GM23248 (cell line): ENCODE data around the gene JOSD2. TPM values are rescaled to one million over a fixed set of nuclear protein-coding genes. Genes with fewer than 3 reads are reported as not detected.
A peak's percentile ranks its signal among the peaks of the same experiment; 100 is the strongest.

Experiments used
- DNase-seq: peaks from one replicate; pipeline ENCODE4 v3.0.0-alpha.2; 2015
- H2AFZ ChIP-seq: fragments of 200-600 bp; sonication (generic); 2 replicates; pipeline ENCODE4 v1.6.1; 2016; ENCODE audit warnings: antibody characterized with exemption
- H3F3A ChIP-seq: fragments of 200-600 bp; sonication (generic); 2 replicates; pipeline ENCODE4 v1.6.1; 2016; ENCODE audit warnings: mild to moderate bottlenecking, antibody characterized with exemption, mixed run types; ENCODE audit not compliant: insufficient read depth
- H3K27ac ChIP-seq: fragments of 200-600 bp; sonication (generic); 2 replicates; pipeline ENCODE4 v1.5.1; 2016; ENCODE audit warnings: mild to moderate bottlenecking
- H3K27me3 ChIP-seq: fragments of 200-600 bp; sonication (generic); replicated peaks from 2 replicates; pipeline ENCODE4 v1.6.1; 2016; ENCODE audit warnings: mild to moderate bottlenecking; ENCODE audit not compliant: insufficient read depth
- H3K36me3 ChIP-seq: fragments of 200-600 bp; sonication (generic); 2 replicates; pipeline ENCODE4 v1.6.1; 2016; ENCODE audit warnings: low read depth, mild to moderate bottlenecking
- H3K4me1 ChIP-seq: fragments of 200-600 bp; sonication (generic); 2 replicates; pipeline ENCODE4 v1.6.1; 2016; ENCODE audit warnings: mild to moderate bottlenecking; ENCODE audit not compliant: insufficient read depth
- H3K4me2 ChIP-seq: fragments of 200-600 bp; sonication (generic); one replicate; pipeline ENCODE4 v1.6.1; 2016; ENCODE audit warnings: mild to moderate bottlenecking; ENCODE audit not compliant: unreplicated experiment
- H3K4me3 ChIP-seq: fragments of 200-600 bp; sonication (generic); 2 replicates; pipeline ENCODE4 v1.5.1; 2016; ENCODE audit warnings: mild to moderate bottlenecking
- H3K79me2 ChIP-seq: fragments of 200-600 bp; sonication (generic); 2 replicates; pipeline ENCODE4 v1.6.1; 2016; ENCODE audit warnings: mild to moderate bottlenecking; ENCODE audit not compliant: insufficient read depth
- H3K9ac ChIP-seq: fragments of 200-600 bp; sonication (generic); 2 replicates; pipeline ENCODE4 v1.6.1; 2016; ENCODE audit warnings: mild to moderate bottlenecking
- H3K9me2 ChIP-seq: fragments of 200-600 bp; sonication (generic); 2 replicates; pipeline ENCODE4 v1.6.1; 2016; ENCODE audit warnings: mixed run types, mild to moderate bottlenecking, moderate library complexity; ENCODE audit not compliant: insufficient read depth
- H3K9me3 ChIP-seq: fragments of 200-600 bp; sonication (generic); one replicate; pipeline ENCODE4 v1.6.1; 2017; ENCODE audit warnings: low read depth
- H4K20me1 ChIP-seq: fragments of 200-600 bp; sonication (generic); 2 replicates; pipeline ENCODE4 v1.6.0; 2016; ENCODE audit not compliant: insufficient read depth
- EZH2 ChIP-seq: fragments of 200-600 bp; sonication (generic); IDR thresholded peaks from 2 replicates; pipeline ENCODE4 v1.6.1; 2018; ENCODE audit warnings: antibody characterized with exemption, mild to moderate bottlenecking; ENCODE audit not compliant: insufficient read depth, poor library complexity, severe bottlenecking
- EZH2phosphoT487 ChIP-seq: fragments of 200-600 bp; sonication (generic); IDR thresholded peaks from 2 replicates; pipeline ENCODE4 v1.6.1; 2018; ENCODE audit warnings: antibody characterized with exemption, moderate library complexity, mild to moderate bottlenecking, low read depth; ENCODE audit not compliant: insufficient read depth
- WGBS, 2 experiments: methylation state at CpG; one replicate each; pipeline ENCODE4 v1.1.6; 2015 to 2017; ENCODE audit warnings: low lambda C conversion rate in 2 of 2, low coverage in 1 of 2; ENCODE audit errors: missing lambda C conversion rate in 2 of 2; 5-methylcytosine and 5-hydroxymethylcytosine counted together
- in situ Hi-C: fragments of 300-500 bp; cut with MboI; formaldehyde crosslinking; loops from 2 replicates; pipeline ENCODE4 v1.15.0; 2020
- polyA plus RNA-seq: library from polyadenylated mRNA; unstranded; fragments of >200 nt; fragmentation: Nextera tagmentation; extraction: Ambion mirVana; gene quantifications from 2 replicates; pipeline ENCODE4 v1.2.1, GENCODE V29; 2016
- total RNA-seq: library from RNA; depleted of rRNA; stranded (reverse); fragments of >200 nt; shearing (Covaris generic); gene quantifications from 2 replicates; pipeline ENCODE4 v1.2.3, GENCODE V29; 2014

Gene JOSD2
- total and polyA plus RNA-seq, 2 experiments from 2014 or later, result 55.2 to 98.5 TPM

DNA sequence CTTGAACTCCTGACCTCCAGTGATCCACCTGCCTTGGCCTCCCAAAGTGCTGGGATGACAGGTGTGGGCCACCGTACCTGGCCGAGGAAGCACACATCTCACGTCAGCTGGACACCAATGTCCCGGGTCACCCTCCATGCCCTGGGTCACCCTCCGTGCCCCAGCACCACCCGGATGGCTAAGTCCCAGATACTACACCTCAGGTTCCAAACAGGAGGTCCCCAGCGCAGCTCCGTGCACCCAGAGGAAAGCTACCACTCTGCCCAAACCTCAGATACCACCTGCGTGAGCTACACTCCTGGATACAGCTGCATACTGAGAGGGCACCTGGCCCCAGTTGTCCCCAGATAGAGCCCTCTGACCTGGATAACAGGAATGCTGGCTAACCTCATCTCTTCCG, 43.2 kb upstream of the JOSD2 start:
- Histone ChIP-seq H3K4me1 (no peaks in the 10 kb centered on the region), H3K27me3 (peaks cover 15% of the 10 kb centered on the region; the same call in 1 of the 2 replicates), H3K4me3 (no peak overlapping the region), H3K9me3 (no peaks in the 10 kb centered on the region), H4K20me1 (no peaks in the 10 kb centered on the region), H2AFZ (no peak overlapping the region), H3K36me3 (no peaks in the 10 kb centered on the region), H3K9ac (no peak overlapping the region), H3K4me2 (no peak overlapping the region), H3F3A (no peaks in the 10 kb centered on the region), H3K79me2 (no peaks in the 10 kb centered on the region), H3K27ac (no peak overlapping the region), H3K9me2 (no peaks in the 10 kb centered on the region)
- WGBS, 2 experiments, result 74 to 80% methylated on average over 10 of the region's 10 CpGs
- DNase-seq, result no peak
- TF ChIP-seq EZH2phosphoT487, result no peak
- no peak for TF ChIP-seq EZH2
- in situ Hi-C loops, result no loop called here

DNA sequence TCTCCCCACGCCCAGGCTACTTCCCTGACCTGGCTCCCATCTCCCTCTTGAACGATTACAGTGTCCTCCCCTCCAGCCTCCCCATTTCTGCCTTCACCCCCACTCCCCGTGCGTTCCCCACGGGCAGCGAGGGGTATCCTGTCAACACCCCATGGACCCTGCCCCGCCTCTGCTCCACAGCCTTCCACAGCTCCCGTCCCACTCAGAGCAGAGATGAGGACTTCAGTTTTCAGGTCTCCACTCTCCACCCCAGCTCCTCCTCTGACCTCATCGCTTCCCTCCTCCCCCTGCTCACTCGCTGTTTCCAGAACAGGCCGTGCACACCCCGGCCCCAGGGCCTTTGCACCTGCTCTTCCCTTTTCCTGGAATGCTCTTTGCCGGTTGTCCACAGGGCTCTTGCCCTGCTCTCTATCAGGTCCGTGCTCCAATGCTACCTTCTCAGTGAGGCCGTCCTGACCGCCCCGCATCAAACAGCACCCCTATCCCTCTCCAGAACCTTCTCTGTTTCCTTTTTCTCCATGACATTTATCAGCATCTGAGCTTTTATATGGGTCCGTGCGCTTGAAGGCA, 42.2 kb upstream of the JOSD2 start:
- H3K27me3 ChIP-seq, result peaks cover 15% of the 10 kb centered on the region; the same call in 1 of the 2 replicates
- H3K79me2 ChIP-seq, result no peaks in the 10 kb centered on the region

DNA sequence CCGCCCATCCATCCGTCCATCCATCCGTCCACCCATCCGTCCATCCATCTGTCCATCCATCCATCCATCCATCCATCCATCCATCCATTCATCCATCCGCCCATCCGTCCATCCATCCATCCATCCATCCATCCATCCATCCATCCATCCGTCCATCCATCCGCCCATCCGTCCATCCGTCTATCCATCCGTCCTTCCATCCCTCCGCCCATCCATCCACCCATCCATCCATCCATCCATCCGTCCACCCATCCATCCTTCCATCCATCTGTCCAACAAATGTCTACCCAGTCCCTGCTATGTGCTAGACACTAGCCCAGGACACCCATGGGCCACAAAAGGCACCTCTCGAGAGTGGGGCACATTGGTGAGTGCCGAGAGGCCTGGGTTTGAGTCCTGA, 41.5 kb upstream of the JOSD2 start:
- in situ Hi-C loops, result no loop called here
- peaks cover 11% of the 10 kb centered on the region; the same call in 1 of the 2 replicates for H3K27me3 ChIP-seq
- no peak for DNase-seq

More for the DNA sequence above, 42.2 kb upstream of the JOSD2 start:
- Histone ChIP-seq H3K9ac (no peak overlapping the region), H3K27ac (no peak overlapping the region), H3K9me3 (no peaks in the 10 kb centered on the region), H4K20me1 (no peaks in the 10 kb centered on the region), H3K4me2 (no peak overlapping the region), H3K4me1 (no peaks in the 10 kb centered on the region), H3K36me3 (no peaks in the 10 kb centered on the region), H3K4me3 (no peak overlapping the region), H3F3A (no peaks in the 10 kb centered on the region), H3K9me2 (no peaks in the 10 kb centered on the region), H2AFZ (no peak overlapping the region)
- in situ Hi-C loops, result no loop called here
- no peak for DNase-seq
- 58 to 61% methylated on average over 18 to 19 of the region's 19 CpGs for WGBS, 2 experiments
- no peak for TF ChIP-seq EZH2
- no peak for TF ChIP-seq EZH2phosphoT487

DNA sequence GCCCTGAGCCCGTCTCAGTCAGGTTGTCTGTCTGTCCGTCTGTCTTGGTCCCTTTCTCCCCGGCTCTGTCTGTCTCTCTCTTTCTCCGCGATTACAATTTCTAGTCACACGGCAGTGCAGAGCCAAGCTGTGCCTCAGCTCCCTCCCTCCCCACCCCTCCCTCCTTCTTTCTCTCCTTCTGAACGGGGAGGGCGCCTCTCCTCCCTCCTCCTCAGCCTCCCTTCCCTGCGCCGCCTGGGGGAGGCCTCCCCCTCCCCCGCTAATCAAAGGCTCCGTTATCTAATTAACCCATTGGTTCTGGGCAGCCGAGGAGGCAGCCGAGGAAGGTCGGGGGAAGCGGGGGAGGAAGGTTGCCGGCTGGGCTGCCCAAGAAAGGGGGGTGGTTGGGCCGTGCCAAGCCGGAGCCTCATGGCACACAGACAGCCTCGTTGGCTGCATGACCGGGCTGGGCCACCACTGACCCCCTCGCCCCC, 40.8 kb upstream of the JOSD2 start:
- no peaks in the 10 kb centered on the region for H4K20me1 ChIP-seq
- H3K27me3 ChIP-seq, result peaks cover 6% of the 10 kb centered on the region; the same call in 1 of the 2 replicates
- no peaks in the 10 kb centered on the region for H3K79me2 ChIP-seq
- no peaks in the 10 kb centered on the region for H3K9me2 ChIP-seq
- H2AFZ ChIP-seq, result no peak overlapping the region
- DNase-seq, result peak; percentile 18
- H3K9me3 ChIP-seq, result no peaks in the 10 kb centered on the region
- H3K4me2 ChIP-seq, result no peak overlapping the region
- H3F3A ChIP-seq, result no peaks in the 10 kb centered on the region
- H3K36me3 ChIP-seq, result no peaks in the 10 kb centered on the region
- H3K4me3 ChIP-seq, result no peak overlapping the region
- H3K9ac ChIP-seq, result no peak overlapping the region
- no peaks in the 10 kb centered on the region for H3K4me1 ChIP-seq
- in situ Hi-C loops, result no loop called here
- TF ChIP-seq EZH2 (peak; percentile 47), EZH2phosphoT487 (no peak)
- WGBS, 2 experiments, result 1% methylated on average over 13 to 22 of the region's 22 CpGs
- H3K27ac ChIP-seq, result no peak overlapping the region

More for the DNA sequence above, 41.5 kb upstream of the JOSD2 start:
- 61 to 69% methylated on average over 10 to 15 of the region's 15 CpGs for WGBS, 2 experiments
- no peaks in the 10 kb centered on the region for H3K36me3 ChIP-seq
- TF ChIP-seq EZH2phosphoT487 (no peak), EZH2 (no peak)
- H2AFZ ChIP-seq, result no peak overlapping the region
- no peak overlapping the region for H3K27ac ChIP-seq
- no peaks in the 10 kb centered on the region for H3K9me3 ChIP-seq
- no peaks in the 10 kb centered on the region for H3K4me1 ChIP-seq
- H3K79me2 ChIP-seq, result no peaks in the 10 kb centered on the region
- H3K4me3 ChIP-seq, result no peak overlapping the region
- no peak overlapping the region for H3K9ac ChIP-seq
- H3F3A ChIP-seq, result no peaks in the 10 kb centered on the region
- H3K9me2 ChIP-seq, result no peaks in the 10 kb centered on the region
- H4K20me1 ChIP-seq, result no peaks in the 10 kb centered on the region
- H3K4me2 ChIP-seq, result no peak overlapping the region
